HEK293 (cell line): ENCODE data around the gene SLC51B.
A peak's percentile ranks its signal among the peaks of the same experiment; 100 is the strongest.

Experiments
- CTCF ChIA-PET: fragments of 350-600 bp; formaldehyde crosslinking; extraction: SDS; loops from one replicate; lab custom pipeline; 2021; ENCODE audit warnings: antibody characterized with exemption; lab: Yijun Ruan, JAX
- POLR2A ChIA-PET: fragments of 300-600 bp; formaldehyde crosslinking; extraction: SDS; loops from one replicate; lab custom pipeline; 2020; ENCODE audit warnings: antibody characterized with exemption, inconsistent platforms; lab: Yijun Ruan, JAX
- H3K27ac ChIP-seq: fragments of 200-500 bp; sonication (Bioruptor generic); 2 replicates; pipeline ENCODE4 v1.5.1; 2014; ENCODE audit warnings: low read depth, low read length, control low read depth, inconsistent platforms; ENCODE audit errors: extremely low read depth
- H3K36me3 ChIP-seq, 2 experiments: fragments of 200-500 bp in 1 of 2; sonication (Bioruptor generic) in 1 of 2; 1 replicate in 1 of 2; 2 replicates in 1 of 2; pipeline ENCODE4 v1.5.1; 2014 to 2017; ENCODE audit warnings: inconsistent platforms in 2 of 2, low read length in 2 of 2; ENCODE audit not compliant: control insufficient read depth in 2 of 2, insufficient read depth in 1 of 2
- H3K4me1 ChIP-seq: fragments of 200-500 bp; sonication (Bioruptor generic); 2 replicates; pipeline ENCODE4 v1.5.1; 2014; ENCODE audit warnings: mild to moderate bottlenecking, low read length, inconsistent platforms; ENCODE audit not compliant: control insufficient read depth, insufficient read depth
- H3K4me3 ChIP-seq: 2 replicates; pipeline ENCODE4 v1.5.1; 2011; ENCODE audit warnings: low read depth, mild to moderate bottlenecking, control low read depth, low read length, moderate library complexity
- H3K9me3 ChIP-seq: fragments of 200-500 bp; sonication (Bioruptor generic); 2 replicates; pipeline ENCODE4 v1.5.1; 2014; ENCODE audit warnings: low read depth, low read length, inconsistent platforms; ENCODE audit not compliant: control insufficient read depth, insufficient read depth
- KLF1 ChIP-seq: fragments of 450-650 bp; formaldehyde crosslinking; IDR thresholded peaks from 2 replicates; pipeline ENCODE4 v1.5.1; 2016; ENCODE audit warnings: missing biosample characterization, missing genetic modification characterization
- KLF7 ChIP-seq: fragments of 450-650 bp; formaldehyde crosslinking; IDR thresholded peaks from 2 replicates; pipeline ENCODE4 v1.5.1; 2016; ENCODE audit warnings: missing biosample characterization, missing genetic modification characterization, borderline replicate concordance
- OSR2 ChIP-seq: fragments of 450-650 bp; formaldehyde crosslinking; IDR thresholded peaks from 2 replicates; pipeline ENCODE4 v1.5.1; 2016; ENCODE audit warnings: missing biosample characterization, missing genetic modification characterization
- PRDM1 ChIP-seq: fragments of 450-650 bp; formaldehyde crosslinking; IDR thresholded peaks from 2 replicates; pipeline ENCODE4; 2016; ENCODE audit warnings: missing biosample characterization, missing genetic modification characterization
- SETDB1 ChIP-seq: IDR thresholded peaks from one replicate; pipeline ENCODE4 v1.6.1; 2017; ENCODE audit warnings: mild to moderate bottlenecking, low read length, moderate library complexity, mixed read lengths; ENCODE audit not compliant: insufficient read length
- SP2 ChIP-seq: fragments of 450-650 bp; formaldehyde crosslinking; IDR thresholded peaks from 2 replicates; pipeline ENCODE4 v1.5.1; 2016; ENCODE audit warnings: missing biosample characterization, missing genetic modification characterization
- ZFP41 ChIP-seq: fragments of 450-650 bp; formaldehyde crosslinking; IDR thresholded peaks from 2 replicates; pipeline ENCODE4 v1.5.1; 2016; ENCODE audit warnings: missing biosample characterization, missing genetic modification characterization, borderline replicate concordance
- ZNF19 ChIP-seq: fragments of 450-650 bp; formaldehyde crosslinking; IDR thresholded peaks from 2 replicates; pipeline ENCODE4; 2016; ENCODE audit warnings: missing biosample characterization, missing genetic modification characterization, low read depth
- ZNF292 ChIP-seq: fragments of 450-650 bp; formaldehyde crosslinking; IDR thresholded peaks from 2 replicates; pipeline ENCODE4 v1.5.1; 2016; ENCODE audit warnings: low read depth, missing biosample characterization, missing genetic modification characterization, borderline replicate concordance
- ZNF350 ChIP-seq: fragments of 450-650 bp; formaldehyde crosslinking; IDR thresholded peaks from 2 replicates; pipeline ENCODE4 v1.5.0; 2017; ENCODE audit warnings: missing biosample characterization, mild to moderate bottlenecking, missing genetic modification characterization
- ZNF354C ChIP-seq: fragments of 450-650 bp; formaldehyde crosslinking; IDR thresholded peaks from 2 replicates; pipeline ENCODE4 v1.5.1; 2016; ENCODE audit warnings: missing biosample characterization, missing genetic modification characterization, low read depth, borderline replicate concordance
- ZNF426 ChIP-seq: fragments of 450-650 bp; formaldehyde crosslinking; IDR thresholded peaks from 2 replicates; pipeline ENCODE4 v1.5.1; 2017; ENCODE audit warnings: missing biosample characterization, missing genetic modification characterization, mild to moderate bottlenecking, inconsistent platforms, moderate library complexity
- ZNF530 ChIP-seq: fragments of 450-650 bp; formaldehyde crosslinking; IDR thresholded peaks from 2 replicates; pipeline ENCODE4 v1.5.1; 2016; ENCODE audit warnings: low read depth, missing biosample characterization, missing genetic modification characterization
- ZNF555 ChIP-seq: fragments of 450-650 bp; formaldehyde crosslinking; conservative IDR thresholded peaks from 2 replicates; pipeline ENCODE4 v1.5.1; 2017; ENCODE audit warnings: missing biosample characterization, mild to moderate bottlenecking, missing genetic modification characterization, inconsistent platforms
- ZNF558 ChIP-seq: fragments of 450-650 bp; formaldehyde crosslinking; IDR thresholded peaks from 2 replicates; pipeline ENCODE4 v1.5.1; 2016; ENCODE audit warnings: missing biosample characterization, missing genetic modification characterization
- ZNF621 ChIP-seq: fragments of 450-650 bp; formaldehyde crosslinking; IDR thresholded peaks from 2 replicates; pipeline ENCODE4 v1.5.1; 2017; ENCODE audit warnings: missing biosample characterization, missing genetic modification characterization
- ZNF830 ChIP-seq: fragments of 450-650 bp; IDR thresholded peaks from 2 replicates; pipeline ENCODE4 v1.5.0; 2018; ENCODE audit warnings: missing biosample characterization, missing genetic modification characterization, low read depth, mild to moderate bottlenecking, moderate library complexity
- TF ChIP-seq, protein P1 (sequence below): fragments of 450-650 bp; formaldehyde crosslinking; IDR thresholded peaks from 2 replicates; pipeline ENCODE4 v1.5.1; 2016; ENCODE audit warnings: missing biosample characterization, missing genetic modification characterization
- TF ChIP-seq, protein P2 (sequence below): fragments of 450-650 bp; formaldehyde crosslinking; IDR thresholded peaks from 2 replicates; pipeline ENCODE4 v1.5.0; 2017; ENCODE audit warnings: missing biosample characterization, missing genetic modification characterization, borderline replicate concordance
- TF ChIP-seq, protein P3 (sequence below): fragments of 450-650 bp; formaldehyde crosslinking; IDR thresholded peaks from 2 replicates; pipeline ENCODE4 v1.5.1; 2016; ENCODE audit warnings: missing biosample characterization, missing genetic modification characterization
- TF ChIP-seq, protein P4 (sequence below): fragments of 450-650 bp; formaldehyde crosslinking; IDR thresholded peaks from 2 replicates; pipeline ENCODE4 v1.5.1; 2016; ENCODE audit warnings: missing biosample characterization, missing genetic modification characterization

SLC51B gene

DNA sequence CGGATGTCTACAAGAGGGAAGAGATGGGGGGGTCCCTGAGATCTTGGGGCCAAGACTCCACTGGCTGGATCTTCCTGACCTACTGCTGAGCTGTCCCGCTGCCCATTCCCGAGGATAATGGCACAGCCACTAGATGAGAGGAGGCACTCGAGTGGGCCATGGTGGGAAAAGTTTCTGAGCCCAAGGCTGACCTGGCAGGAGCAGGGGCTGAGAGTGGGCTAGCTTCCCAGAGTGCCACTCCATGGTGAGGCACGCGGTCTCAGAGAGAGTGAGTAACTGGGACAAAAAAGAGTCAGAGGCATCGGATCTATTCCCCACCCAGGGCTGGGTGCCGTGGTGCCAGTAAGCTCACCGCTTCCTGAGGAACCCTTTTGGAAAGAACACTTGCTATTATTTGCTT, 10.9 kb downstream of the SLC51B start:
- Histone ChIP-seq H3K4me1 (no peaks in the 10 kb centered on the region), H3K4me3 (no peak overlapping the region), H3K36me3 (no peaks in the 10 kb centered on the region), H3K9me3 (no peaks in the 10 kb centered on the region), H3K27ac (no peak overlapping the region)
- no peak for TF ChIP-seq ZNF530
- TF ChIP-seq, protein P1, sequence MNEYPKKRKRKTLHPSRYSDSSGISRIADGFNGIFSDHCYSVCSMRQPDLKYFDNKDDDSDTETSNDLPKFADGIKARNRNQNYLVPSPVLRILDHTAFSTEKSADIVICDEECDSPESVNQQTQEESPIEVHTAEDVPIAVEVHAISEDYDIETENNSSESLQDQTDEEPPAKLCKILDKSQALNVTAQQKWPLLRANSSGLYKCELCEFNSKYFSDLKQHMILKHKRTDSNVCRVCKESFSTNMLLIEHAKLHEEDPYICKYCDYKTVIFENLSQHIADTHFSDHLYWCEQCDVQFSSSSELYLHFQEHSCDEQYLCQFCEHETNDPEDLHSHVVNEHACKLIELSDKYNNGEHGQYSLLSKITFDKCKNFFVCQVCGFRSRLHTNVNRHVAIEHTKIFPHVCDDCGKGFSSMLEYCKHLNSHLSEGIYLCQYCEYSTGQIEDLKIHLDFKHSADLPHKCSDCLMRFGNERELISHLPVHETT (tag by site-specific recombination), result no peak
- no peak for TF ChIP-seq ZNF292 (tag by site-specific recombination)
- no peak for TF ChIP-seq ZNF621 (tag by site-specific recombination)
- TF ChIP-seq ZNF558 (tag by site-specific recombination), result no peak
- no peak for TF ChIP-seq PRDM1
- TF ChIP-seq, protein P2, sequence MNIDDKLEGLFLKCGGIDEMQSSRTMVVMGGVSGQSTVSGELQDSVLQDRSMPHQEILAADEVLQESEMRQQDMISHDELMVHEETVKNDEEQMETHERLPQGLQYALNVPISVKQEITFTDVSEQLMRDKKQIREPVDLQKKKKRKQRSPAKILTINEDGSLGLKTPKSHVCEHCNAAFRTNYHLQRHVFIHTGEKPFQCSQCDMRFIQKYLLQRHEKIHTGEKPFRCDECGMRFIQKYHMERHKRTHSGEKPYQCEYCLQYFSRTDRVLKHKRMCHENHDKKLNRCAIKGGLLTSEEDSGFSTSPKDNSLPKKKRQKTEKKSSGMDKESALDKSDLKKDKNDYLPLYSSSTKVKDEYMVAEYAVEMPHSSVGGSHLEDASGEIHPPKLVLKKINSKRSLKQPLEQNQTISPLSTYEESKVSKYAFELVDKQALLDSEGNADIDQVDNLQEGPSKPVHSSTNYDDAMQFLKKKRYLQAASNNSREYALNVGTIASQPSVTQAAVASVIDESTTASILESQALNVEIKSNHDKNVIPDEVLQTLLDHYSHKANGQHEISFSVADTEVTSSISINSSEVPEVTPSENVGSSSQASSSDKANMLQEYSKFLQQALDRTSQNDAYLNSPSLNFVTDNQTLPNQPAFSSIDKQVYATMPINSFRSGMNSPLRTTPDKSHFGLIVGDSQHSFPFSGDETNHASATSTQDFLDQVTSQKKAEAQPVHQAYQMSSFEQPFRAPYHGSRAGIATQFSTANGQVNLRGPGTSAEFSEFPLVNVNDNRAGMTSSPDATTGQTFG (tag by site-specific recombination), result no peak
- ChIA-PET CTCF (interaction anchor here (0.5 to 7.4 kb wide), 10 partner anchors 9 to 326 kb away, joined by 3 to 94 read pairs (median 10); partner anchors contain the start of gene UBAP1L), POLR2A (interaction anchor here (0.5 to 0.6 kb wide), 2 partner anchors 129 to 193 kb away, joined by 3 read pairs; partner anchors contain the start of gene CLPX)

DNA sequence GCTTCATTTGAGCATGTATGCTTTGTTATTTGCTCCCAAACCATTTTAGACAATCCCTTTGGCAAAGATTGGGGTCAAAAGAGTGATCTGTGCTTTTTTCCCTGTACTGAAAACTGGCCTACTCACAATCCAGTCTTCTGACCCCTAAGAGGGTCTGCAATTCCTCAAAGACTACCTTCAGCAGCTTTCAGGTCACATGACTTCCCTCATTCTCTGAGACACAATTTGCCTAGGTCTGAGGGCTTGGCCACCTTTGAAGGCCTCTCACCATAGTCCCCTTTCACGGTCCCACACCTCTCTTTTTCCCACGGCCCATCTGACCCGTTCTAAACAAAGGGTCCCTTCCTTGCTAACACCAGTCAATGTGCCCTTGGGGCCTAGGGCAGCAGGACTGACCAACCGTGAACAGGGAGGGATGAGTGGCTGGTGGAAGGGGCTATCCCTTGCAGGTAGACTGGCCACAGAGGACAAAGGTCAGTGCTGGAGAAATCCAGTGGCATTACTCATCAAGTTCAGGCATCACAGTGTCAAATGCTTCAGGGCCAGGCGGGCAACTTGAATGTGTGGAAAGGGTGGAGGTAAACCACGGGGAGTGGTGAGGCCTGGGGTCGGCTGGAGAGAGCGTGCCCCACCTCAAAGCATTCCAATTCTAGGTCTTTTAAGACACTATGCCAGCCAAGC, 11.8 kb downstream of the SLC51B start:
- POLR2A ChIA-PET, result interaction anchor here (0.6 kb wide), 1 partner anchor 194 kb away, joined by 3 read pairs; no protein-coding TSS in a partner anchor
- TF ChIP-seq ZFP41 (no peak), KLF1 (tag by site-specific recombination) (0 out of 2 replicates have a peak, but pooled peaks have one; percentile 20)
- no peak overlapping the region for H3K4me3 ChIP-seq
- H3K27ac ChIP-seq, result no peak overlapping the region
- no peaks in the 10 kb centered on the region for H3K4me1 ChIP-seq
- CTCF ChIA-PET, result interaction anchor here (0.8 to 7.4 kb wide), 6 partner anchors 14 to 326 kb away, joined by 3 to 94 read pairs (median 16); no protein-coding TSS in a partner anchor
- no peaks in the 10 kb centered on the region for H3K9me3 ChIP-seq
- H3K36me3 ChIP-seq, result no peaks in the 10 kb centered on the region

DNA sequence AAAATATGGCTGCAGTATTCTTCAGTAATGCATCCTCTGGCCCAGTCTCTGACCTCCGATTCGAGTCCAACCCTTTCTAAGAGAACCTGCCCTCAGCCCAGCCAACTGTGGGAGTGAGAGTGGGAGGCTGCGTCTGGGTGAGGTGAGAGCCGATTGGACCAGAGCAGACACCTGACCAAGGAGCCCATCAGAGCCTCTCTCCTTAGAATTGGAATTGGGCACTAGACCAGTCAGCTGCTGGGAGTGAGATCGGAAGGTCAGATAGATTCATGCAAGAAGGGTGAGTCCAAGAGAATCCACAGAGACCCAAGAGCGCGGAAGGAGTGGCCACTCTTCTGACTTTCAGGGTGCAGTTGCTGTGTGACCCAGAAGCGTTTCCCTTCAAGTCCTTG, 12.4 kb downstream of the SLC51B start:
- Histone ChIP-seq H3K36me3 (no peaks in the 10 kb centered on the region), H3K27ac (no peak overlapping the region), H3K4me3 (no peak overlapping the region), H3K9me3 (no peaks in the 10 kb centered on the region), H3K4me1 (no peaks in the 10 kb centered on the region)
- POLR2A ChIA-PET, result no interaction called here
- CTCF ChIA-PET, result interaction anchor here (3.1 kb wide), 1 partner anchor 213 kb away, joined by 16 read pairs; no protein-coding TSS in a partner anchor
- TF ChIP-seq OSR2, result no peak
- TF ChIP-seq, protein P3, sequence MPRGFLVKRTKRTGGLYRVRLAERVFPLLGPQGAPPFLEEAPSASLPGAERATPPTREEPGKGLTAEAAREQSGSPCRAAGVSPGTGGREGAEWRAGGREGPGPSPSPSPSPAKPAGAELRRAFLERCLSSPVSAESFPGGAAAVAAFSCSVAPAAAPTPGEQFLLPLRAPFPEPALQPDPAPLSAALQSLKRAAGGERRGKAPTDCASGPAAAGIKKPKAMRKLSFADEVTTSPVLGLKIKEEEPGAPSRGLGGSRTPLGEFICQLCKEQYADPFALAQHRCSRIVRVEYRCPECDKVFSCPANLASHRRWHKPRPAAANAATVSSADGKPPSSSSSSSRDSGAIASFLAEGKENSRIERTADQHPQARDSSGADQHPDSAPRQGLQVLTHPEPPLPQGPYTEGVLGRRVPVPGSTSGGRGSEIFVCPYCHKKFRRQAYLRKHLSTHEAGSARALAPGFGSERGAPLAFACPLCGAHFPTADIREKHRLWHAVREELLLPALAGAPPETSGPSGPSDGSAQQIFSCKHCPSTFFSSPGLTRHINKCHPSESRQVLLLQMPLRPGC (tag by site-specific recombination), result no peak
- TF ChIP-seq ZNF354C (tag by site-specific recombination), result no peak
- no peak for TF ChIP-seq ZNF350 (tag by site-specific recombination)
- no peak for TF ChIP-seq ZNF555 (tag by site-specific recombination)
- TF ChIP-seq KLF7 (tag by site-specific recombination), result no peak
- TF ChIP-seq, protein P4, sequence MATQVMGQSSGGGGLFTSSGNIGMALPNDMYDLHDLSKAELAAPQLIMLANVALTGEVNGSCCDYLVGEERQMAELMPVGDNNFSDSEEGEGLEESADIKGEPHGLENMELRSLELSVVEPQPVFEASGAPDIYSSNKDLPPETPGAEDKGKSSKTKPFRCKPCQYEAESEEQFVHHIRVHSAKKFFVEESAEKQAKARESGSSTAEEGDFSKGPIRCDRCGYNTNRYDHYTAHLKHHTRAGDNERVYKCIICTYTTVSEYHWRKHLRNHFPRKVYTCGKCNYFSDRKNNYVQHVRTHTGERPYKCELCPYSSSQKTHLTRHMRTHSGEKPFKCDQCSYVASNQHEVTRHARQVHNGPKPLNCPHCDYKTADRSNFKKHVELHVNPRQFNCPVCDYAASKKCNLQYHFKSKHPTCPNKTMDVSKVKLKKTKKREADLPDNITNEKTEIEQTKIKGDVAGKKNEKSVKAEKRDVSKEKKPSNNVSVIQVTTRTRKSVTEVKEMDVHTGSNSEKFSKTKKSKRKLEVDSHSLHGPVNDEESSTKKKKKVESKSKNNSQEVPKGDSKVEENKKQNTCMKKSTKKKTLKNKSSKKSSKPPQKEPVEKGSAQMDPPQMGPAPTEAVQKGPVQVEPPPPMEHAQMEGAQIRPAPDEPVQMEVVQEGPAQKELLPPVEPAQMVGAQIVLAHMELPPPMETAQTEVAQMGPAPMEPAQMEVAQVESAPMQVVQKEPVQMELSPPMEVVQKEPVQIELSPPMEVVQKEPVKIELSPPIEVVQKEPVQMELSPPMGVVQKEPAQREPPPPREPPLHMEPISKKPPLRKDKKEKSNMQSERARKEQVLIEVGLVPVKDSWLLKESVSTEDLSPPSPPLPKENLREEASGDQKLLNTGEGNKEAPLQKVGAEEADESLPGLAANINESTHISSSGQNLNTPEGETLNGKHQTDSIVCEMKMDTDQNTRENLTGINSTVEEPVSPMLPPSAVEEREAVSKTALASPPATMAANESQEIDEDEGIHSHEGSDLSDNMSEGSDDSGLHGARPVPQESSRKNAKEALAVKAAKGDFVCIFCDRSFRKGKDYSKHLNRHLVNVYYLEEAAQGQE (tag by site-specific recombination), result no peak
- no peak for TF ChIP-seq ZNF830 (tag by site-specific recombination)
- no peak for TF ChIP-seq ZNF19 (tag by site-specific recombination)
- TF ChIP-seq ZNF426, result no peak
- TF ChIP-seq SP2 (tag by site-specific recombination), result no peak
- no peak for TF ChIP-seq SETDB1
